ENCODE data around the gene SEC14L6. TPM values are rescaled to one million over a fixed set of nuclear protein-coding genes. Genes with fewer than 3 reads are reported as not detected.
A peak's percentile ranks its signal among the peaks of the same experiment; 100 is the strongest.
"Not testable (repeated sequence)": the region's sequence is repeated elsewhere in the genome, so short reads cannot be mapped to it uniquely, and the experiment has no call there.

SEC14L6 gene
- total and polyA plus RNA-seq, 2 experiments from 2014 or later, result not detected

DNA sequence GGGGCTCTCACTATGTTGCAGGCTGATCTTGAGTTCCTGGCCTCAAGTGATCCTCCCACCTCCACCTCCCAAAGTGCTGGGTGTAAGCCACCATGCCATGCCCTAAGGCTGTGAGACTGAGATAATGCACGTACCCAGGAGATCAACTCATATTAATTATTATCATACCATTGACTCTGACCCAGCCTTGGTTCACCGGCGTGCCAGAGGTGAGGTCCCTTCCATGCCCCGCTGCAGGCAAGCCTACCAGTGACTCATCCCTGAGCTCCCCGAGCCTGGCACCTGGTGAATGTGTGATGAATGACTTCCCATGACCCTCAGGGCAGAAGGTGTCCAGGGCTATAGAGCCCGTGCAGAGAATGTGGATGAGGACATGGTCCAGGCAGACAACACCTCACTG, 15.8 kb upstream of the SEC14L6 start:
- in situ Hi-C loops (cut with MboI), result no loop called here
- no peaks in the 10 kb centered on the region for H3K9me3 ChIP-seq (ENCODE audit: low read depth)
- no peak for DNase-seq
- H3K36me3 ChIP-seq (ENCODE audit: low read depth), result no peaks in the 10 kb centered on the region
- no peak overlapping the region for H3K4me3 ChIP-seq
- no peak overlapping the region for H2AFZ ChIP-seq
- no peak for TF ChIP-seq EZH2phosphoT487 (IDR thresholded peaks at IDR 0.05; ENCODE audit: insufficient read depth, low read depth)
- no peak for TF ChIP-seq EZH2 (IDR thresholded peaks at IDR 0.05; ENCODE audit: insufficient read depth, poor library complexity, severe bottlenecking)
- H3K79me2 ChIP-seq (ENCODE audit: insufficient read depth), result no peaks in the 10 kb centered on the region
- 77 to 79% methylated on average over 6 of the region's 6 CpGs for WGBS, 2 experiments (ENCODE audit: low coverage in 1 of 2, low lambda C conversion rate in 2 of 2, missing lambda C conversion rate in 2 of 2)
- H4K20me1 ChIP-seq (ENCODE audit: insufficient read depth), result no peaks in the 10 kb centered on the region
- H3K4me1 ChIP-seq (ENCODE audit: insufficient read depth), result no peaks in the 10 kb centered on the region
- no peak overlapping the region for H3K4me2 ChIP-seq (ENCODE audit: unreplicated experiment)
- H3K27ac ChIP-seq, result no peak overlapping the region
- 0 out of 2 replicates have a peak, but pooled peaks cover 18% of the 10 kb centered on the region for H3K27me3 ChIP-seq (replicated peaks; ENCODE audit: insufficient read depth)
- no peaks in the 10 kb centered on the region for H3K9me2 ChIP-seq (ENCODE audit: insufficient read depth)
- H3K9ac ChIP-seq, result no peak overlapping the region
- no peaks in the 10 kb centered on the region for H3F3A ChIP-seq (ENCODE audit: insufficient read depth)

DNA sequence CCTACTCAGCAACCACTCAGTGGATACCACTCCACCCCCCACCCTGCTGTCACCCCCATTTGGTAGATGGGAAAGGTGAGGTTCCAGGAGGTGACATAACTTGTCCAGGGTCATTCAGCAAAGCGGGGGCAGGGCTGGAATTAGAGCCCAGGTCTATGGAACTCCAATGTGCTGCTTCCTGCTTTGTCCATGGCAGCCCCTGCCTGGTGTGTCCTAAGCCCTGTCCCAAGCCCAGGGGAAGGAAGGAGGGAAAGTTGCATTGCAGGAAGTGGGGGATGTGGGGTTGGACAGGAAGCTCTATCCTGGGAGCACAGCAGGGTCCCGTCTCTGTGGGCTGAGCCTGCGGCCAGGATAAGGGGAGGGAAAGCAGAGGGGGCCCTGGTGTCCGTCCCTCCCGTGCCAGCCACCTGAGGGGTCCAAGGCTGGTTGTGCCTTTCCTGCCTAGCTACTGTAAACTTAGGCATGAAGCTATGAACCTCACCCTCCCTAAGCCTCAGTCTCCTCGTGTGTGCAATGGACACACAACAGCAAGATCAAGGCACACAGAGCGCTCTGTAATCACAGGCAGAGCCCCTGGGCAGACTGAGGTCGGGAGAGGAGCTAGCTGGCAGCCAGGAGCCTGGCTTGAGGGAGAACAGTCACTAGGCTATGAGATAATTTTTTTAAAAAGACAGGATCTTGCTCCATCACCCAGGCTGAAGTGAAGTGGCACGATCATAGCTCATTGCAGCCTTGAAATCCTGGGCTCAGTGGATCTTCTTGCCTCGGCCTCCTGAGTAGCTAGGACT, 15.1 kb upstream of the SEC14L6 start:
- TF ChIP-seq EZH2 (IDR thresholded peaks at IDR 0.05; ENCODE audit: insufficient read depth, poor library complexity, severe bottlenecking) (no peak), EZH2phosphoT487 (IDR thresholded peaks at IDR 0.05; ENCODE audit: insufficient read depth, low read depth) (no peak)
- Histone ChIP-seq H3K9ac (no peak overlapping the region), H3K4me1 (ENCODE audit: insufficient read depth) (no peaks in the 10 kb centered on the region), H3F3A (ENCODE audit: insufficient read depth) (no peaks in the 10 kb centered on the region), H3K27me3 (replicated peaks; ENCODE audit: insufficient read depth) (0 out of 2 replicates have a peak, but pooled peaks cover 13% of the 10 kb centered on the region), H3K4me2 (ENCODE audit: unreplicated experiment) (no peak overlapping the region), H3K27ac (no peak overlapping the region), H3K79me2 (ENCODE audit: insufficient read depth) (no peaks in the 10 kb centered on the region), H3K4me3 (no peak overlapping the region), H4K20me1 (ENCODE audit: insufficient read depth) (no peaks in the 10 kb centered on the region), H3K9me3 (ENCODE audit: low read depth) (no peaks in the 10 kb centered on the region), H3K9me2 (ENCODE audit: insufficient read depth) (no peaks in the 10 kb centered on the region), H3K36me3 (ENCODE audit: low read depth) (no peaks in the 10 kb centered on the region), H2AFZ (no peak overlapping the region)
- in situ Hi-C loops (cut with MboI), result no loop called here
- 37 to 52% methylated on average over 10 of the region's 10 CpGs for WGBS, 2 experiments (ENCODE audit: low coverage in 1 of 2, low lambda C conversion rate in 2 of 2, missing lambda C conversion rate in 2 of 2)
- no peak for DNase-seq

DNA sequence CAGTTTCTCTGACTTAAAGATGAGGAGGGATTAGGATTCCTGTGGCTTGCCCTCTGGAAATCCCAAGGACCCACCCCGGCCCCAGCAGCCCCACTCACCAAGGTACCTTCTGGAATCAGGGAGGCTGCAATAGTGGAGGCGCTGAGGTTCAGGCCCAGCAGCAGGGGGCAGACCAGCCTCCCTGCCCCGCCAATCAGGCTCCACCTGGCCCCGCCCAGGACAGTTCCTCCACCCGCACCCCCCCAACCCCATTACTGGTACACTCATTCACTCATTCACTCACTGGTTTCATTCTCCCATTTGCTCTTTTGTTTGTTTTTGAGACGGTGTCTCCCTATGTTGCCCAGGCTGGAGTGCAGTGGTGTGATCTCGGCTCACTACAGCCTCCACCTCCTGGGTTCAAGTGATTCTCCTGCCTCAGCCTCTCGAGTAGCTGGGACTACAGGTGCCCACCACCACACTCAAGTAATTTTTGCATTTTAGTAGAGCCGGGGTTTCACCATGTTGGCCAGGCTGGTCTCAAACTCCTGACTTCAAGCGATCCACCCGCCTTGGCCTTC, 14.2 kb upstream of the SEC14L6 start:
- H3K4me1 ChIP-seq (ENCODE audit: insufficient read depth); H2AFZ ChIP-seq; H3F3A ChIP-seq (ENCODE audit: insufficient read depth); H3K4me3 ChIP-seq; H3K27ac ChIP-seq; H3K9me3 ChIP-seq (ENCODE audit: low read depth); in situ Hi-C loops (cut with MboI); H4K20me1 ChIP-seq (ENCODE audit: insufficient read depth); H3K9ac ChIP-seq; H3K9me2 ChIP-seq (ENCODE audit: insufficient read depth); H3K27me3 ChIP-seq (replicated peaks; ENCODE audit: insufficient read depth); H3K79me2 ChIP-seq (ENCODE audit: insufficient read depth); H3K4me2 ChIP-seq (ENCODE audit: unreplicated experiment); H3K36me3 ChIP-seq (ENCODE audit: low read depth): not testable (repeated sequence)
- peak; percentile 32 for DNase-seq
- WGBS, 2 experiments (ENCODE audit: low coverage in 1 of 2, low lambda C conversion rate in 2 of 2, missing lambda C conversion rate in 2 of 2), result 68 to 86% methylated on average over 7 to 11 of the region's 11 CpGs

DNA sequence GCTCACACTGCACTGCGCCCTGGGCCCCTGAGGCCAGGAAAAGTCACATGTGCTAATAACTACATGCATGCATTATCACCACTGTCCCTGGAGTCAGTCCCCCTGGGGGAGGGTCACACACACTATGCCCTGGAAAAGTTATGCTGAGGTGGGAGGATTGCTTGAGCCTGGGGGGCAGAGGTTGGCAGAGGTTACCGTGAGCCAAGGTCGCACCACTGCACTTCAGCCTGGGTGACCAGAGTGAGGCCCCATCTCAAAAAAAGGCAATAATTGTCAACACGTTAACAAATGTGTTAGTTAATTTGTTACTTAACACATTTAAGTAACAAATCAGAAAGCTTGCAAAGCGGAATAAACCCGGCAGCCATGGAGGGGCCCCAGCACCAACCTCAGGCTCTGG, 13.3 kb upstream of the SEC14L6 start:
- Histone ChIP-seq H3K36me3 (ENCODE audit: low read depth) (no peaks in the 10 kb centered on the region), H3F3A (ENCODE audit: insufficient read depth) (no peaks in the 10 kb centered on the region), H3K27me3 (replicated peaks; ENCODE audit: insufficient read depth) (0 out of 2 replicates have a peak, but pooled peaks cover 8% of the 10 kb centered on the region), H2AFZ (no peak overlapping the region), H3K4me1 (ENCODE audit: insufficient read depth) (no peaks in the 10 kb centered on the region), H3K4me3 (no peak overlapping the region), H3K27ac (no peak overlapping the region), H3K9ac (no peak overlapping the region), H3K9me2 (ENCODE audit: insufficient read depth) (no peaks in the 10 kb centered on the region), H3K79me2 (ENCODE audit: insufficient read depth) (no peaks in the 10 kb centered on the region), H4K20me1 (ENCODE audit: insufficient read depth) (no peaks in the 10 kb centered on the region), H3K9me3 (ENCODE audit: low read depth) (no peaks in the 10 kb centered on the region), H3K4me2 (ENCODE audit: unreplicated experiment) (no peak overlapping the region)
- TF ChIP-seq EZH2 (IDR thresholded peaks at IDR 0.05; ENCODE audit: insufficient read depth, poor library complexity, severe bottlenecking) (no peak), EZH2phosphoT487 (IDR thresholded peaks at IDR 0.05; ENCODE audit: insufficient read depth, low read depth) (no peak)
- WGBS, 2 experiments (ENCODE audit: low coverage in 1 of 2, low lambda C conversion rate in 2 of 2, missing lambda C conversion rate in 2 of 2), result 27 to 38% methylated on average over 6 of the region's 6 CpGs
- in situ Hi-C loops (cut with MboI), result no loop called here
- DNase-seq, result no peak
